Measurements from ENCODE around the gene ZNF280A.
"Not testable (repeated sequence)": the region's sequence is repeated elsewhere in the genome, so short reads cannot be mapped to it uniquely, and the experiment has no call there.

GRCh38 chr22:22514431-22514830, 5.6 kb downstream of the ZNF280A start:
- TF ChIP-seq CTCF (IDR thresholded peaks at IDR 0.05; ENCODE audit: low read depth, low read length); POLR2A (IDR thresholded peaks at IDR 0.05; ENCODE audit: extremely low read depth, insufficient read length): not testable (repeated sequence)
